HG03457 (cell line): Measurements from ENCODE around the gene CRIM1.

Experiments used
- ATAC-seq: cut with Tn5 transposase; IDR thresholded peaks from one replicate; pipeline ENCODE4 v1.9.1; 2021; ENCODE audit warnings: moderate number of reproducible peaks; ENCODE audit not compliant: unreplicated experiment

The CRIM1 gene

GRCh38 chr2:36511858-36512603 lies 156.5 kb downstream of the CRIM1 start:
- ATAC-seq = no peak

- no peak for ATAC-seq
These were observed 157.1 kb downstream of the CRIM1 start for GRCh38 chr2:36512705-36513104.

GRCh38 chr2:36513661-36514060 lies 158.1 kb downstream of the CRIM1 start:
- no peak for ATAC-seq

GRCh38 chr2:36515538-36515937 lies 160.0 kb downstream of the CRIM1 start:
- no peak for ATAC-seq

GRCh38 chr2:36516136-36516870 lies 160.7 kb downstream of the CRIM1 start:
- no peak for ATAC-seq

GRCh38 chr2:36520431-36520830 lies 164.9 kb downstream of the CRIM1 start:
- ATAC-seq = no peak

GRCh38 chr2:36523153-36523552 lies 167.6 kb downstream of the CRIM1 start:
- no peak for ATAC-seq

GRCh38 chr2:36525245-36525644 lies 169.7 kb downstream of the CRIM1 start:
- no peak for ATAC-seq

- no peak for ATAC-seq
These were observed 170.6 kb downstream of the CRIM1 start for GRCh38 chr2:36526226-36526625.

- peak; percentile 68 for ATAC-seq
These were observed 172.7 kb downstream of the CRIM1 start for GRCh38 chr2:36528274-36528673.

GRCh38 chr2:36528766-36529392 lies 173.3 kb downstream of the CRIM1 start:
- ATAC-seq = no peak

GRCh38 chr2:36530178-36530982 lies 174.8 kb downstream of the CRIM1 start:
- ATAC-seq = peak; percentile 63

- ATAC-seq = no peak
These were observed 175.4 kb downstream of the CRIM1 start for GRCh38 chr2:36530983-36531354.

- ATAC-seq = no peak
These were observed 178.8 kb downstream of the CRIM1 start for GRCh38 chr2:36534275-36534799.

GRCh38 chr2:36535099-36535498 lies 179.5 kb downstream of the CRIM1 start:
- ATAC-seq = no peak

GRCh38 chr2:36536776-36537175 lies 181.2 kb downstream of the CRIM1 start:
- no peak for ATAC-seq

- no peak for ATAC-seq
These were observed 182.8 kb downstream of the CRIM1 start for GRCh38 chr2:36538335-36538734.

- peak; percentile 80 for ATAC-seq
These were observed 184.1 kb downstream of the CRIM1 start for GRCh38 chr2:36539631-36540030.

- ATAC-seq = no peak
These were observed 185.6 kb downstream of the CRIM1 start for GRCh38 chr2:36540986-36541754.
